GM21423 (cell line): ENCODE results near the gene ABCA4.

ENCODE experiments used
- ATAC-seq: cut with Tn5 transposase; IDR thresholded peaks from one replicate; pipeline ENCODE4 v1.9.1; 2021; ENCODE audit warnings: mild to moderate bottlenecking, moderate library complexity; ENCODE audit not compliant: unreplicated experiment

ABCA4 gene

GRCh38 chr1:94056171-94056570 is 64.8 kb downstream of the ABCA4 start:
- no peak for ATAC-seq

DNA sequence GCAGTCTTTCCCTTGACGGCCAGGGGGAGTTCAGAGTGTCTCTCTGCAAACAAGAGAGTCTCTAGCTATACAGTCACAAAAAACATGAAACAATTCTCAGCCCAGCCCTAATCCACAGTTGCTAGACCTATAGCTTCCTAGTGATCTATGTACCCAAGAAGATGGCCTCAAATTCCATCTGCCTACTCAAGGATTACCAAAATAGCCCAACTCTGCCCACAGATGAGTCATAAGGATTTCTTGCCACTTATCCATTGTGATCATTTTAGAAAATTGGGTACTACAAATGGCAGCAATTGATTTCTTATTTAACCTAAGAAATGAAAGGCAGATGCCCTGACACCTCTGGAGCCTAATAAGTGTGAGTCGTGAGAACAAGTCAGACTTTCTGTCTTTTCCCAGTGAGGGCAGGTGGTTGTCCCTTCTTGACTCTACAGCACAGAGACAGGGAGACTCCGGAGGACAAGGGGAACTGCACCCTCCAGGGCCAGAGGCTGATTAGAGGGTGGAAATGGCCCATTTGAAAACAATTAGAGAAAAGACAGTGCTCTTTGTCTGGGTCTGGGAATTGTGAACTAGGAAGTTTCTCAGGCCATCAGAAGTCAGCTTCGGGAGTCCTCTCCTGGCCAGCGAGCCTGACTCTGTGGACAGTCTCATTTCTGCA is 65.4 kb downstream of the ABCA4 start:
- no peak for ATAC-seq

GRCh38 chr1:94050675-94051074 is 70.3 kb downstream of the ABCA4 start:
- ATAC-seq: no peak

- no peak for ATAC-seq
These were observed 70.7 kb downstream of the ABCA4 start for GRCh38 chr1:94050254-94050653.

GRCh38 chr1:94049791-94050190 is 71.2 kb downstream of the ABCA4 start:
- no peak for ATAC-seq

DNA sequence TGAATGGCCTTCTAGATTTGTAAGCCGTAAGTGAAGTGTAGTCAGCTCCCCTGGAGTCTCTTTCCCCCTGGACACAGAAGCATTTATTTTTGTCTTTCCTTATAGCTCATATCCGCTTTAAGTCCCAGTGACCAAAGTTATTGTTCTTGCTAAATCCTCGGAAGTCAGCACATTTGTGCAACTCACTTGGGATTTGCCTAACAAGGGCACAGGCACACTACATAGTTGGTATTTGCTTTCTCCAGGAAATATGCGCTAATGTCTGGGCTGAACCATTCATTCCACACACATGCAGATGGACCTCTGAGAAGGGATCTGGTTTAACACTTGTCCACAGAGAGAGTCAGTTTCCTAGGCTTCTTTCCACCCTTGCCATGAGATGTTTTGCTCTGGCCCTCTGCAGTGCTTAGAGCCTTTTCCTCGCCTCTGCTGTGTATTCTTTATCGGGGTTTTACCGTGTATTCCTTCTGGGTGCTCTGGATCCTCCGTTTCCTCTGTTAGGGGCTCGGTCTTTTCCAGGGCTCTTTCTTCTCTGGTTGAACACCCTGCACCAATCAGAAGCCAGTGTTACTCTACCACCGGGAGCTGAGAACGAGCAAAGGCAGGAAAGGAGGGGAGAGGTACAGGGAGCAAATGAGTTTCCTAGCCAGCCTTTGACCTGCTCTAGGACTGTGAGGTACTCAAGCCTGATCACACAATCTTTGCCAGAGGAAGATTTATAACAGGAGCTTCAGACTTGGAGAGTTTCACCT is 72.4 kb downstream of the ABCA4 start:
- ATAC-seq: no peak

- no peak for ATAC-seq
These were observed 73.0 kb downstream of the ABCA4 start for GRCh38 chr1:94047949-94048348.

DNA sequence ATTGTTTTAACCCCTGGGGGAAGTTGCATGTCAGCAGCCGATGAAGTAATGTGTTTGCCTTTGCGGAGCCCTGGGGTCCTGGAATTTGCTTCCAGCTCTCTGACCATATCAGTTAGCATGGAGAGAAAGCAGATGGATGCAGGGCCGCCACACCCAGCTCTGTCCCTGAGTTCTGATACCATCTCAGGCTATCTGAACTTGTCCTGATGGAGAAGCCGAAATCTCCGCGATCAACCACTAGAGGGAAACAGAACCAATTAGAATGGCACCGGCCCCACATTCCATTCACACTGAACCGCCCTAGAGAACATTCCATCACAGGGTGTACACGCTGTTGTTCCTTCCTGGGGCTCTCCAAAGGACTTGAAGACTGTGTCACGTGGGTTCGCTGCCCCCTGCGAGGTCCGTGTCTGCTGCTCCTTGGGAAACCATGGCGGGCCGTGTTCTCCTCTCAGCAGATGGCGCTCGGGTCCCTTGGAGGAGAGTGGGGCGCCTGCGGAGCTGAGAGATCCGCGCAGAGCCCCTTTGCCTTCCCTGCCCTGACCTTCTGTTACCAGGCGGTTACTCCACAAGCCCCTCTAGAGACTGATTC is 75.4 kb downstream of the ABCA4 start:
- no peak for ATAC-seq

DNA sequence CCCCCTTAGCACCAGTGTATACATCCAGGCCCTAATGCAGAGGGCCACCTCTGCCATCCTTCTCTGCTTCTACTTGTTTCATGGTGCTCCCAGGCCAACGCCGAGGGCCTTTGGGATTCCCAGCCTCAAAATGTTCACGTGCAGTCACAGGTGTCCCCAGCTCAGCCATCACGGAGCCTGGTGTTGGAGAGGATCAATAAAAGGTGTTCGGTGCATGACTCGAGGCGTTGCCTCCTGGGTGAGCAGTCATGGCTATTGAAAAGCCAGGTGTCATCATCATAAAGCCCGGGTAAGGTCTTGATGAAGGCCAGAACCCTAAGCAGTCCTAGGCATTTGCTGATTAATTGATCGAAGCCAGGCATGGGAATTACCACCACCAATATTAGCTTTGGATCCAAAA is 76.1 kb downstream of the ABCA4 start:
- no peak for ATAC-seq

GRCh38 chr1:94044290-94044790 is 76.6 kb downstream of the ABCA4 start:
- ATAC-seq: no peak

DNA sequence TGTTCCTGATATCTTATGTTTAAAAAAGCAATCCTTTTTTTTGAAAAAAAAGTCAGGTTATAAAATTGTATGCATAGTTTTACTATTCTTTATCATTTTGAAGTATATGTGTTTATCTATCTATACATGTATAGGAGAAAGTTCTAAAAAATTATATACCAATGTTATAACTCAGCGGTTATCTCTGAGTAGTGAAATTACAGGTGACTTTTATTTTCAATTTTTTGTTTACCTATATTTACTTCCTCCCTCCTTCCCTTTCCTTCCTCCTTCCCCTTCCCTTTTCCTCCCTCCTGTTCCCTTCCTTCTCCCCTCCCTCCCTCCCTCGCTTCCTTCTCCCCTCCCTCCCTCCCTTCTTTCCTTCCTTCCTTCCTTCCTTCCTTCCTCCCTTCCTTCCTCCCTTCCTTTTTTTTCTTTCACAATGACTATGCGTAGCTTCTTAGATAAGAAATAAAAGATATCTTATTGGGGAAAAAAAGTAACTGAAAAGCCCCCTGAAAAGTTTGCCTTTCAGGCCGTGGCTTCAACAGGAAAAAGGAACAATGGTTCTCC is 77.1 kb downstream of the ABCA4 start:
- no peak for ATAC-seq

DNA sequence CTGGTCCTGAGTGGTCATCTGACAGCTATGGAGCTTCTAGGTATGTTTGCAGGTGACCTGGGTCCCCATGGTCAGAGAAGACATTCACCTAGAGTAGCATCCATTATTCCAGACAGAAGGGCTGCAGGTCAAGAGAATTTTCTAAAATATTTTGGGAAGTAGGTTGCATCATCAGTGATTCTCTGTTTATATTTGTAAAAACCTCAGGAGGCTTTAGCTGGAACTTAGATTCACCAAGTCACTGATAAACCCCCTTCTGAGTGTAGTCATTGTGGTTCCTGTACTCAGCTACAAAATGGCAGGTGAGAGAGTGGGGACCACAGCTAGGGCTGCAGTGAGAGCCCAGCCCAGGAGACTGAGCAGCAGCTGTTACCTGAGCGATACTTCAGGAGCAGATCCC is 78.6 kb downstream of the ABCA4 start:
- ATAC-seq: no peak

DNA sequence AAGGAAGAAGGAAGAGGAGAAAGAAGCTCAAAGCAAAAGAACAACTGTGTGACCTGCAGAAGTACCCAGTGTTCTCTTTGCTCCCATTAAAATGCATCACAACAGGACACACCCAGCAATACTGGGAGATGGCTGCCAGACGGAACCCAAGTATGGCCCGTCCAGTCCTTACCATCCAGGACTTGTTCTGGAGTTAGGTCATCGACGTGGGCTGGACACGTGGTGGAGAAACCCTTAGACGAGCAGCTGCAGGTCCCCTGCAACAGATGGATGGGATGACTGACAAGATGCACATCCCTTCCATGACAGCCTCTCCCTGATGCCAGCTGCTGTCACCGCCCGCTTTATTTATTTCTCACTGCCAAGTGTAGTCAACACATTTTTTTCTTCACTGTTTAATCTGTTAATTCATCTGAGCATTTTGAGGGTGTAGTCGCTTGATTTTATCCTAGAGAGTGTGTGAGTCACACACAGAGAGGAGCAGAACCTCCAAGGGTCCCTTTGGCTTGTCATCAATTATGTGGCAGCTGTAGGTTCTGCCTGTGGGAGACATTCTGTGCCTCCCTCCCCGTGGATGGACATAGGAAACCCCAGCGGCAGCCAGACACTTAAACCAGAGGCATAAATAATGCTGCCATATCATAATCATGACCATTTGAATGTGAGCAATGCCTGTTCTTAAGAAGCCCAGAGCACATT is 80.9 kb downstream of the ABCA4 start:
- no peak for ATAC-seq

- ATAC-seq: no peak
These were observed 81.5 kb downstream of the ABCA4 start for GRCh38 chr1:94039514-94039870.

GRCh38 chr1:94038511-94038910 is 82.4 kb downstream of the ABCA4 start:
- ATAC-seq: no peak

DNA sequence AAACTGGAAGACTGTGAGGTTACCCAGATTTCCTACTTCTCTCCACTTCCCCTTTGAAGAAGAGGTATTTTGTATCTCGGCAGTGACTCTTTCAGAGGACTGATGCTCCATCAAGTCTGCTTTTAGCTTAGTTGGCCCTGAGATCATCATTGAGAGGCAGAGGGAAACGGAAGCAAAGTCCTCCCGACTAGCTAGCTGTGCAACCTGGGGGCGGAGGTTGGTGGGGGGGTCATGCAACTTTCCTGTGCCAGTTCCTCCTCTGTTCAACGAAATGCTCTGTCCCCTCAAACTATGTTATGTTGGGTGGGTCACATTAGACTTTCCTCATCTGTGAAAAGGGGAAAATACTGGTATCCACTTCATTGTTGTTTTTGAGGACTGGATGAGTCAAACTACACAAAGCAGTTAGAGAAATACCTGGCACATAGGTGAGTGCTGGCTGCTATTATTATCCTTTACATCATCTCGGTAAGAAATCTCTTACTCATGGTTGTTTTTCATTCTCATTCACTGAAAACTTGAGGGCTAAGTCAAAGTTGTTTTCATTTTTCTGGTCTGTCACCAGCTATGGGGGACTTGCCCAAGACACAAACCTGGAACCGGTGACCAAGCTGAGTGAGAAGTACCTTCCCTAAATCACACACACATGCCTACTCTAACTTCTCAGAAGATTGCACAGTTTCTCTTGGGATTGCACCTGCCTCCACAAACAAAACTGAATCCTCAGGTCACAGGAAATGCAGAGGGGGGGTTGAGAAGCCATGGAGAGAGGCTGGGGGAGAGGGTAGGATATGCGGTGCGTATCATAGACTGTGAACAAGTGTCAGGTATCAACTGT is 83.3 kb downstream of the ABCA4 start:
- peak; percentile 49 for ATAC-seq

GRCh38 chr1:94036730-94037129 is 84.2 kb downstream of the ABCA4 start:
- no peak for ATAC-seq

DNA sequence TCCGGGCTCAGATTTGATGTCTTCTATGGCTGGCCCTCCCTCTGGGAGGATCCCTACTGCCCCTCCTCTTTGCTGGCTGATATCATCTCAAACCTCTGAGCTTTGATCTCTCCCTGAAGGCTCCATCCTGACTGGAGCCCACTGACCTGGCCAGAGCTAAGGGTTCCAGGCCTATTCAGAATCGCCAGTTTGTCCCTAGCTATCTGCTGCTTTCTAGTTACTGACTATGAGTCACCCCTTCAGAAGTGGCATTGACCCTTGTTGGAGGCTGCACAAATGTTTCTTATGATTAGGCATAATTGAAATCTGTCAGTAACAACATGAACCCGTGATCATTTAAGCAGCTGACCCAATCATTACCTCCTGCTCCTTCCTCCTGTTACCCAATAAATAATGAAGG is 87.1 kb downstream of the ABCA4 start:
- ATAC-seq: no peak

DNA sequence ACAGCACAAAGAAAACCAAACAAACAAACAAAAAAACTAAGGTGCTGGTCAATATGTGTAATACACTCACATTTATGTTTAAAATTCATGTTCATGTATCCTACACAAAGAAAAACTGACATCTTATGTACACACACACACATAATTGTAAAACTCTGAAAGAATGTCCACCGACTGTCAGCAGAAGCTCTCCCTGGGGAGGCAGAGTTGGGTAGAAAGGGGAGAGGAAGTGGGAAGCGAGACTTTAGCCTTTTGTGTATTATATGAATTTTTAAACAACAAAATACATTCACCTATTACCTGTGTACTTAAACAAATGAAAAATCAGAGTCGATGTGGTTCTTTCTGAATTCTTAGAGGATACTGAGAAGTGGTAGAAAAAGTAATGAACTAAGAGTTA is 88.3 kb downstream of the ABCA4 start:
- no peak for ATAC-seq

DNA sequence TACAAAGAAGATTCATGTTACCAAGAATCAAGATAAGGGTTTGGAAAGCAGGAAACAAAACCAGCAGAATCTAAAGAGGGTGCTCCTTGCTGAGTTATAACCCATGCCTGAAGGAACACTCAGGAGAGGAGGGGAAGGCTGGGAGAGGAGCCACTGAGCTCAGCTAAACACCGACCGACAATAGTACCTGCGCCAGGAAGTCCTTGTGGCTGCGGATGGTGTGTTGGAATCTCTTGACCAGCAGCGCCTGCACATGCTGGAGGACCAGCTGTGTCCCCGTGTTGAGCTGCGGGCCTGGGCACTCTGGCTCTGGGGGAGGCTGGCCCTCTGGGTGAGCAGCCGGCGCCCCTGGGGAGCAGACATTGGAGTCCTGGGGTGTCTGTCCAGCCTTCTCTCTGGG is 89.4 kb downstream of the ABCA4 start:
- ATAC-seq: no peak
